GM18951 (cell line): ENCODE measurements around the gene LRMDA.

Experiments used
- POLR2A ChIP-seq: IDR thresholded peaks from 4 replicates; pipeline ENCODE4 v1.6.1; 2011; ENCODE audit warnings: mild to moderate bottlenecking; ENCODE audit not compliant: insufficient read length, insufficient read depth; ENCODE audit errors: extremely low read depth
- in situ Hi-C: fragments of 300-500 bp; cut with MboI; formaldehyde crosslinking; loops from one replicate; pipeline ENCODE4 v1.12.0; 2022; ENCODE audit warnings: low sequenced_read_pairs, mixed read lengths, inconsistent platforms; ENCODE audit not compliant: unreplicated experiment

The LRMDA gene

GRCh38 chr10:75672842-75673241 is 241.4 kb downstream of the LRMDA start:
- in situ Hi-C loops = no loop called here
- TF ChIP-seq POLR2A = no peak

GRCh38 chr10:75677541-75677940 is 246.1 kb downstream of the LRMDA start:
- TF ChIP-seq POLR2A = no peak
- in situ Hi-C loops = no loop called here

GRCh38 chr10:75678527-75678926 is 247.1 kb downstream of the LRMDA start:
- in situ Hi-C loops = no loop called here
- TF ChIP-seq POLR2A = no peak

DNA sequence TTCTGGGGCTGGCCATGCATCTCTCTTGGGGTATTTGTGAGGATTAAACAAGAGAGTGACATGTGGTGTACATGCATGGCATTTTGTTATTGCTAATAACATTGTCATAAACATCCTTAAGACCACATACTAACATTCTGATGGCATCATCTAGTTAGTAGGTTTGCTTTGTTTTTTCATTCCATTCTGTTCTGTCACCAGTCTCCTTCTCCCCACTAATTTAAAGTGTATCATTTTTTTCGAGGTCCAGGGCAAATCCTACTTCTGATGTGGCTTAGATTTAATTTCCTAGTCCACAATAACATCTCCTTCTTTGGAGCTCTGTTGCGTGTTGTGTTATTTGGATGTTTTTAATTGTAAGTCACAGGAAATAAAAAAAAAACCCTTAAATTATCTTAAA is 248.1 kb downstream of the LRMDA start:
- in situ Hi-C loops = no loop called here
- TF ChIP-seq POLR2A = no peak

DNA sequence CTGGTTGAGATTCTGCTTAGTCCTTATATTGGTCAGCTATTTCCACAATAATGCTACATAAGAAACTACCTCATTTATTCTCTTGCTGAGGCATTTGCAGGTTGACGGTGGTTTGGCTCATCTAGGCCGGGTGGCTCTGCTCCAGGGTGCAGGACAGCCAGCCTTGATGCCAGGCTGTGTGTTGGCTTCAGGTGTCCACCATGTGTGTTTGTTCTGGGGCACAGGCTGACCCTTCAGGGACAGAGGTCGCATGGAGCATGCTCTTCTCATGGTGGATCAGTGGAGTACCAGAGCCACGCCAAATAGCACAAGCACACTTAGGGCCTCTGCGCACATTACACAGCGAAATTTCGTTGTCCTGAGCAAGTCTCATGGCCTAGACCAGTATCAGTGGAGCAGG is 249.9 kb downstream of the LRMDA start:
- in situ Hi-C loops = no loop called here

DNA sequence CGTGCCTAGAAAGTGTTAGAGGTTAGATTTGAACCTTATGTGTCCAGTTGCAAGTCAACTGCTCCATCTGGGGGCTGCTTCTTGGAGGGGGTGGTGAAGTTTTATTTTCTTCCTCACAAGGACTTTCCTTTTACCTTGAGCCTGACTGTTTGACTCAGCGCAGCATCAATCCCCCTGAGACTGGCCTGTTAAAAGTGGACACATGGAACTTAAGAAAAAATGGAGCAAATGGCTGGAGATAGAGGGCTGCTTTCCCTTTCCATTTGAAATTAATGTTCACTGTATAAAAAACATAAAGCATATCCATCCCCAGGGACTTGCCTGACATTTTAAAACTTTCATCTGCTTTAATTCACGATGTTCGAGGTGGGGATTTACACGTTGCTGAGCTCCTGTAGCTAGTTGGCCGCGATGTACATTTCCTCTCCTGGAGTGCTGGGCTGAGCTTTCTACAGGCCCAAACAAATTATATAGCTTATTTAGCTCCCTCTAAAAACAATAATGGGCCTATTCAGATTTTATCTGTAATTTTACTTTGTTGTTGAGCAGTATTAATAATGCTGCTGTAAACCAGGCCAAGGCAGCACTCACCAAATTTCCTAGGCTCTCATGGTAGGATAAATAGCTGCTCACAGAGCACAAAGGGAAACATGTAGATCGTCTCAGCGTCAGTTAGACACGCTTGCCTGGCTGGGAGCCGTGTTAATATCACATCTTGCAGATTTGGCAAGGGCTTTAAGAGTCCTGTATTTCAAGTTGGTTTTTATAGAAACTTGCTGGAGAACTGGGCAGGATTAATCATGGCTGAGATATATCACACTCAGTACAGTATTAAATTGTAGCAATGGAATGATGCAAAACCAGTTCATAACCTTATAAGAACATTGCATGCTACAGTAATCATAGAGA is 251.5 kb downstream of the LRMDA start:
- no peak for TF ChIP-seq POLR2A
- in situ Hi-C loops = no loop called here

More for the DNA sequence above, 249.9 kb downstream of the LRMDA start:
- TF ChIP-seq POLR2A = no peak

DNA sequence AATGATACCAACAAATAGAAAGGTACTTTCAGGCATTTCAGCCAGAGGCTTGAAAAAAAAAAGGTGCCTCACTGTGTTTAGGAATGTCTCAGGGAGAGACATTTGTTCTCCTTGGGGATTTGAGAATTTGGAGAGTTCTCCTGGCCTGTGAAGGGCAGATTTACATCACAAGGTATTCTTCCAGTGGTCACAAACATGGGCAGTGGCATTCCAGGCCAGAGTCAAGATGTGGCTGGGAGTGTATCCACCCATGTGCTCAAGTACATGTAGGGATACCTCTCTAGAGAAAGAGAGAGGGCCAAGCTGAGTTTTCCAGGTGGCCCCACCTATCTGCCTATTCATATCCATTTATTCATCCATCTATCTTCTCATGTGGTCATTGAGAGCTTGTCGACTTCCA is 253.8 kb downstream of the LRMDA start:
- no peak for TF ChIP-seq POLR2A
- in situ Hi-C loops = no loop called here

DNA sequence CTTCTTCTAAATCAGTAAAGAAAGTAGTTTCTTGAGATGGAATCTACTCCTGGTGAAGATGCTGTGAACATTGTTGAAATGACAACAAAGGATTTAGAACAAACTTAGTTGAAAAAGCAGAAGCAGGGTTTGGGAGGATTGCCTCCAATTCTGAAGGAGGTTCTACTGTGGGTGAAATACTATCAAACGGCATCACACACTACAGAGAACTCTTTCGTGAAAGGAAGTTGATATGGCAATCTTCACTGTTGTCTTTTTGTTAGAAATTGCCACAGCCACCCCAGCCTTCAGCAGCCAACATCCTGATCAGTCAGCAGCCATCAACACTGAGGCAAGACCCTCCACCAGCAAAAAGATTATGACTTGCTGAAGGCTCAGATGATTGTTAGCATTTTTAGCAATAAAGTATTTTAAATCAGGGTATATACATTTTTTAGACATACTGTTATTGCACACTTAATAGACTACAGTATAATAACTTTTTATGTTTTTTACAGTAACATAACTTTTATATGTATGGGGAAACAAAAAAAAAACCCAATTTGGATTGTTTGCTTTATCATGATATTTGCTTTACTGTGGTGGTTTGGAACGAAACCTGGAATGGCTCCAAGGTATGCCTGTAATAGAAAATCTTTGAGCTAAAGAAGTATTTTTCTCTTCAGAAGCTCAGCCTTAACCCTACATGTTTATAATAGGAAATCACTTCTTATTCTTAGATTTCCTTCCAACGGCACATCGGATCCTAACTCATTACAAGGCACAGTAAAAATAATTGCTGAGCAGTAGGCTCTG is 257.3 kb downstream of the LRMDA start:
- in situ Hi-C loops = no loop called here
- no peak for TF ChIP-seq POLR2A

- TF ChIP-seq POLR2A = no peak
- in situ Hi-C loops = no loop called here
Observed at GRCh38 chr10:75693489-75693888, 262.1 kb downstream of the LRMDA start.

DNA sequence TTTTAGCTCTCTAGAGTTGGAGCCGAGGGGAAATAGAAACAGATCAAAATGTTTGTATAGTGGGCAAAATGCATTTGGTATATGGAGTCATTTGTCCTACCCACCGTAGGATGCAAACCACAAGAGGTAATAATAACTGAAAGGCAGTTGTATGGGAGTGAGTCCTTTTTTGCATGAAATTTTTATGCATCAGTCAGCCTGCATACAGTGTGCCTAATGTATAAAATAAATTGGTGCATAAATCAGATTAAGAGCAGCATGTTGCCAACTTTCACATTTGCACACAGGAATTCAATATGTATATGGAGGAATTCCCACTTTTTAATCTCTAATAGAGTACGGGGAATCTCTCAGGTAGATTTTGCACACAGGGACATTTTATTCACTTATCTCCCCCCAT is 262.8 kb downstream of the LRMDA start:
- no peak for TF ChIP-seq POLR2A
- in situ Hi-C loops = no loop called here

DNA sequence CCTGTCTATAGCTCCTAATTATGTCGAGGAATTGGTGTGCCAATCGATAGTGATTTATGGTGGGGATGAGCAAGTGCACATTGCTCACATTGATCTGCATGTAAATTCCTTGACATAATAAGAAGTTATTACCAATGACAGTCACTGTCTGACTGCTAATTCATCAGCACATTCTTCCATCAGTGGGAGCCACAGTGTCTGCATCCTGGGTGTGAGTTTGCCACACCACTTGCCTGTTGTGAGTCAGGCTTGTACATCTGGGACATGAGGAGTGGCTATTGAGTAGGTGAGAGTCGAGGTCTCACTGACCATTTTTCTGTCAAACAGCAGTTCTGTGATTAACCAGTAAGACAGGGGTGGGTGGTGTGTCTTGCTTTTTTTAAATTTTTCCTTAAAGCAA is 263.4 kb downstream of the LRMDA start:
- in situ Hi-C loops = no loop called here
- no peak for TF ChIP-seq POLR2A

DNA sequence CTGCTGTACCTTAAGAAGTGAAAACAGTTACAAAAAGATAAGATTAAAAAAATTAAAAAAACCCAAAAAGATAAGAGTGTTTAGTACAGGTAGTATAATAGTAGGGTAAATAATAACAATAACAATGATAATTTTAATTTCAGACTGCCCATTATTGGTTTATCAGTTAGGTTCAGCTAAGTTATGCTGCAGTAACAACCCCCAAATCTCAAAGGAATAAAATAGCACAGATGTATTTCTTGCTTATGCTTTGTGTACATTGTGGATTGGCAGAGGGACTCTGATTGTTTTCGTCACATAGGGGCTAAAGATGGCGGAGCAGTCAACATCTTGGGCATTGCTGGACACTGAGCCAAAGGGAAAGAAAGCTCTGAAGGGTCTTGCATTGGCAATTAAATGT is 264.6 kb downstream of the LRMDA start:
- no peak for TF ChIP-seq POLR2A
- in situ Hi-C loops = no loop called here

DNA sequence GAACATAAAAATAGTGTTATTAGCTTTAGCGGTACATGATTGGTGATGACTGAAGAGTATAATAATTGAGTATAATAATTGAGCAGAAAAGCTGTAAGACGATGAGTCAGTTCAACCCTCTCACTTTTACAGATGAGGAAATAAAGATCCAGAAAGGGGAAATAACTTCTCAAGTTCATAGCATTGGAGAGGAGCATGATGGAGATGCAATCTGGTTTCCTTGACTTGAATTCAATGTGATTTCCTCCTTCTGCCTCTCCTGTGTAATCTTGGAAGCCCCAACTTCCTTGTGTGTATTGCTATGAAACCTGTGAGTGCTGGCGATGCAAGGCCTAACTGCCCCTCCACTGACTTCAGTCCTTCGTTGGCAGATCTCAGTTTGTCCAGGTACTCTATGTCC is 265.1 kb downstream of the LRMDA start:
- in situ Hi-C loops = no loop called here
- TF ChIP-seq POLR2A = no peak
